GM15510 (cell line): Measurements from ENCODE around the gene RMND5A.

Experiments
- POLR2A ChIP-seq: IDR thresholded peaks from 3 replicates; pipeline ENCODE4 v1.6.1; 2011; ENCODE audit warnings: borderline replicate concordance; ENCODE audit not compliant: insufficient read length; ENCODE audit errors: extremely low read depth

Gene RMND5A

DNA sequence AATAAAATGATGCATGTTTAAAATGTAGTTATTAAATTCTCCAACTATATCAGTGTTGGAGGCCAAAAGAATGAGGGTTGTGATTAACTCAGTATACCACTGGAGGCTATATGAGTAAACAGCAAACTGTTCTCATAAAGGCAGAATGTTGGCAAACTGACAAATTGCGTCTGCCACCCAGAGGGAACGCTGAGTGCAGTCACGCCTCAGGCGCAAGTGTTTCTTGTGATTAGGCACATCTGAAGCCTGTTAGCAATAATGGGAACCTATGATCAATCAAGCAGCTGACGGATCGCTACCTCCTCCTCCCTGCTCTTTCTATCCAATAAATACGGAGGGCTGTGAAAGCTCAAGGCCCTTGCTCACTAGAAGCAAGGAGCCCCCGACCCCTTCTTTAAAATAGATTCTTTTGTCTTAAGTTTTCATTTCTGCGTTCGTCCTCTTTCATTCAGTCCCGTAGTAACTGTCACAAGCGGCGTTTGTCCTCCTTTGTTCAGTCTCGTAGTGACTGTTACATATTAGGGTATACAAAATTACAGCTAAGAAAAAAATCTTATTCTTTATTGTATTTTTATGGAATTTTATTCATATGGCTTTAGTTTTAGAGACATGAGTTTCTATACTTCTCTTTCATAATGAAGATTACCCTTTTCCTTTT lies 16.3 kb upstream of the RMND5A start:
- no peak for TF ChIP-seq POLR2A

GRCh38 chr2:86704459-86704971 lies 15.6 kb upstream of the RMND5A start:
- TF ChIP-seq POLR2A = no peak

DNA sequence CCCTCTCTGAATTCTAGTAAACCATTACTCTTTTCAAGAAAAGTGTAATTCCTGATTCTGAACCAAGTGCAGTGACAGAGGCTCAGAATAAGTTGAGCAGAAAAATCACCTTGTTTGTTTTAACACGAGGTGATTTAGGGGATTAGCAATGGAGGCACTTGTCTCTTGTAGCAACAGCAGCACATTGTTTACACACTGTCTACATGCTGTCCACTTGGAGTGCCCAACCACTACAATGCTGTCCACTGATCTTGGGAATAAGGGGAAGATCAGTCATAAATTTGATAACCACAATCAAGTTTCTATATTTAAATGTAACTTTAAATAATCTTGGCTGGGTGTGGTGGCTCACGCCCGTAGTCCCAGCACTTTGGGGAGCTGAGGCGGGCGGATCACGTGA lies 13.9 kb upstream of the RMND5A start:
- no peak for TF ChIP-seq POLR2A

- no peak for TF ChIP-seq POLR2A
Measured at GRCh38 chr2:86706935-86707334, 13.2 kb upstream of the RMND5A start.

- no peak for TF ChIP-seq POLR2A
Measured at GRCh38 chr2:86744152-86744551, 24.1 kb downstream of the RMND5A start.

GRCh38 chr2:86746939-86747338 lies 26.8 kb downstream of the RMND5A start:
- TF ChIP-seq POLR2A = no peak

DNA sequence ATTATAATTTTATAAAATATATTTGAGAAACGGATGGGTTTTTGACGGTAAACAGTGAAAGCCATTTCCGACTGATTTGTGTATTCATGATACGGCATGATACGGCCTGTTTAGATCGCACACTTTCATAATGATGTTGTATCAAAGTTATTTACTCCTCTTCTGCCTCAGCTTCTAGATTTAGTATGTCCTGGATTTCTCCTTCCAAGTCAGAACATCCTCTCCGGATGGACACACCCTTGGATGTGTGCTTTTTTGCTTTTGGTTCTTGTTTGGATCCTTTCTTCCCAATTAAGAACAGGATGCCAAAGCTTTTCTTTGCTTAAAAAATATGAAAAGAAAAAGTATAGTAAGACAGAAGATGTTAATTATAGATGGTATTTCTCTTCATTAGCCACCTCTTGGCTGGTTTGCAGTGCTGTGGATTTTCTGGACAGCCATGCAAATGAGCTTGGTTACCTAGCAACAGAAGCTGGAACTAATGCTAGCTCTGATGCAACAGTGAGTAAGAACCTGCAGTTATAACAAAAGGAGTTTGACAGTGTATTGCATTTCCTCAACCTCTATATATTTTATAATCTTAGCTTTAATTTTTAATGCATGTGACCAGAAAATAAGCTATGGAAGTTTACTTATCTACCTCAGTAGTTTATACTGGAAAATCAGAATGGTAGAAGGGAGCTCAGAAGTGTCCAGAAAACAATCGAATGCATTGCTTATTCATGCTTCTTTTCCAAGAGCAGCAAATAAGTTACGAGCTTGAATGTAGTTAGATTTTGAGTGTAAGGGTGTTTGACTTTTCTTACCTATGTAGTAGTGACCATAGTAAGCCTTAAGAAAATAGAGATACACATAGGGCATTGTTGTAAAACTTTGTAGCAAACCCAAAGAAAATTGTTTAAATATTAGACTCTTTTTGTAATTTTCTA lies 27.9 kb downstream of the RMND5A start:
- no peak for TF ChIP-seq POLR2A

DNA sequence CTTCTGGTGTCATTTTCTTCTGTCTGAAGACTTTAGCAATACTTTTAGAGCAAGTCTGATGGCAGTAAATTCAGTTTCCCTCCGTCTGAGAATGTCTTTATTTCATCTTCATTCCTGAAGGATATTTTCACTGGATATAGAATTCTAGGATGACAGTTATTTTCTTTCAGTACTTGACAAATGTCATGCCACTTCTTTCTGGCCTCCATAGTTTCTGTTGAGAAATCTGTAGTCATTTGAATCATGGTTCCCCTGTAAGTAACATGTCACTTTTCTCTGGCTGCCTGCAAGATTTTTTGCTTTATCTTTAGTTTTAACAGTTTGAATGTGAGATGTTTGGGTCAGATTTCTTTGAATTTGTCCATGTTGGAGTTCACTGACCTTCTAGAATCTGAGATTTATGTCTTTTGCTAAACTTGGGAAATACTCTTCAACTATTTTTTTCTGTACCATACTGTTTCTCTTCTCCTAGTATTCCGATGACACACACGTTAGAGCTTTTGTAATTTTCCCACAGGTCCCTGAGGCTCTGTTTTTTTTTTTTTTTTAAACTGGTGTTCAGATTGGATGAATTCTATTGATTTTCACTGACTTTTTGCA lies 30.2 kb downstream of the RMND5A start:
- no peak for TF ChIP-seq POLR2A

GRCh38 chr2:86751778-86752177 lies 31.7 kb downstream of the RMND5A start:
- no peak for TF ChIP-seq POLR2A

DNA sequence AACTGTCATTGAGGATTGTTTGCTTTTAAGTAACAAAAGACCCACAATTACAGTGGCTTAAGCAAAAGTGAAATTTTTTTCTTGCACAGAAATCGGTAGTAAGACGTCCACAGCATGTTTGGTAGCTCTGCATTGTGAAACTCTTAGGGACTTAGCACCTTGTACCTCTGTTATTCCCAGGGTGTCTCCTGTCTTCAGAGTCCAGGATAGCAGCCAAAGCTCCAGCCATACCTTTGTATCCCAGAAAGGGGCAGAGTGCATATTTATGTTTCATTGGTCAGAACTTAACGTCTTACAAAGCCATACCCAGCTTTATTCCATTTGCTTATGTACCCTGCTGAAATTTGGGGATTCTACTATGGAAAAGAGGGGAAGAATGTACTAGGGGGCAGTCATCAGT lies 32.8 kb downstream of the RMND5A start:
- no peak for TF ChIP-seq POLR2A

- no peak for TF ChIP-seq POLR2A
Measured at GRCh38 chr2:86753606-86754005, 33.5 kb downstream of the RMND5A start.

GRCh38 chr2:86758405-86758804 lies 38.3 kb downstream of the RMND5A start:
- TF ChIP-seq POLR2A = no peak

DNA sequence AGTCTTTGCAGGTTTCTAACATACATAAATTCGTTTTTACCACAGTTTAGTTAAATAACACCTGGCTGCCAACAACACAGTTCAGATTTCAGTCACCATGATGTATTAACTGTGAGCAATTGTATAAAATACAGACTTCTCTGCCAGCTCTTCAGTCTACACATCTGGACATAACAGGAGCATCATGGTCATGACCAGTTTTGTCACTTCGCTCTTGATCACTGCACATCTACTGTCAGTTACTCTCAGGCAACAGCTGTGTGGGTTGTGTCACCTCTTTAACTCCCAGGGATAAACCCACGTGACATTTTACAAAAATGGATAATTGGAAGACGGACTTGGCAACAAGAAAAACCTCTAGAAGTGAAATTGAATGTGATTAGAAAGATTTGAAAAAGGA lies 40.3 kb downstream of the RMND5A start:
- TF ChIP-seq POLR2A = no peak

DNA sequence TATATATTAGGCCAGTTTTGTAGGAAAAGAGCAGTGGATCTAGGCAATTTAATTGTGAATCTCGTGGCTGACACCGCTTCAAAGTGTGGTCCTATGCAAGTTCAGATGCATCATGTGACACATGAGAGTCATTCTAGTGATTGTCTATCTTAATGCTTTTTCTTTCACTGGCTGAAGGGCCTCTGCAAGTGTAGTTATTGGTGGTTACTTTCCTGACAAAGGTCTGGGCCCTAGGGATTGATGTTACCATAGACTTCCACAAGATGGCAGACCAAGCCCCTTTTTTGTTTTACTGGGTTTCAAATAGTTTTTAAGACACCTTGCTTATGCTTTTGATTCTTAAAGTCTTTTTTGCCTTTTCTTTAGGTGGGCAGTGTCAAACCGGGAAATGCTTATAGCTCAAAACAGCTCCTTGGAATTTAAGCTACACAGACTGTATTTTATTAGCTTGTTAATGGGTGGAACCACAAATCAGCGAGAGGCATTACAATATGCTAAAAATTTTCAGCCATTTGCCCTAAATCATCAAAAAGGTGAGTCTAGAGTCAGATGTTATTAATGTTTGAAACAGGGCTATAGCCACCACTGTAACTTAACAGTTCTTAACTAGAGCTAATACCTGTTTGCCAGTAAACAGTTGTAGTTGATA lies 44.7 kb downstream of the RMND5A start:
- no peak for TF ChIP-seq POLR2A

DNA sequence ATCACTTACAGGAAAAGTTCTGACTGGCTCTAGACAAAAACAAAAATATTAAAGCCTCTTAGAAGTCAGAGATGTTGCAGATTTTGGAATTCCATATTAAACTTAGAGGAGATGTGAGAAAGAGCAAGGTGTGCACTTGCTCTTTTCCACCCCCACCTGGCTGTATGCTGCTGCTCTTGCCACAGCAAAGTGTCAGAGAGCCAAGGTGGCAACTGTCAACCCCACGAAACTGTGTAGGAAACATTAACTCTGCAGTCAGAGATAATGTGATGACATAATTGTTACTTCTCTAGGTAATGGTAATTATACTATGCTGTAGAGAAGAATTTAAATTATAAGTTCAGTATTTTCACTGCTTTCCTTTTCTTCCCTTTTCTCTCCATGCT lies 45.2 kb downstream of the RMND5A start:
- TF ChIP-seq POLR2A = no peak
